GM13976 (cell line): Measurements from ENCODE around the gene BDP1.
"Not testable (repeated sequence)": the region's sequence is repeated elsewhere in the genome, so short reads cannot be mapped to it uniquely, and the experiment has no call there.

ENCODE experiments used
- DNase-seq: peaks from one replicate; pipeline ENCODE4 v3.0.0; 2012; ENCODE audit warnings: low spot score
- CTCF ChIP-seq: IDR thresholded peaks from 2 replicates; pipeline ENCODE4 v1.5.1; 2012; ENCODE audit warnings: borderline replicate concordance, mild to moderate bottlenecking; ENCODE audit not compliant: insufficient read depth; ENCODE audit errors: extremely low read depth, missing control alignments, control extremely low read depth
- in situ Hi-C: fragments of 300-500 bp; cut with MboI; formaldehyde crosslinking; loops from one replicate; pipeline ENCODE4 v1.12.0; 2022; ENCODE audit warnings: low sequenced_read_pairs, mixed read lengths, inconsistent platforms; ENCODE audit not compliant: unreplicated experiment

BDP1 gene

GRCh38 chr5:71576241-71576640 is 120.8 kb downstream of the BDP1 start:
- TF ChIP-seq CTCF: no peak
- DNase-seq: no peak
- in situ Hi-C loops: no loop called here

- in situ Hi-C loops, DNase-seq: not testable (repeated sequence)
Measured at GRCh38 chr5:71577839-71578238, 122.4 kb downstream of the BDP1 start.

- in situ Hi-C loops: no loop called here
- TF ChIP-seq CTCF: no peak
- no peak for DNase-seq
Measured at GRCh38 chr5:71582945-71583584, 127.6 kb downstream of the BDP1 start.

- no peak for TF ChIP-seq CTCF
- in situ Hi-C loops: no loop called here
- peak; percentile 24 for DNase-seq
Measured at GRCh38 chr5:71586052-71586940, 130.8 kb downstream of the BDP1 start.

- DNase-seq: peak; percentile 96
- in situ Hi-C loops: no loop called here
- TF ChIP-seq CTCF: no peak
Measured at GRCh38 chr5:71586941-71587765, 131.7 kb downstream of the BDP1 start, which contains the start of gene MCCC2. Gene MCCC2, plus strand, starts transcription at chr5:71587340. Its CDS starts 86 bp downstream, at chr5:71587426.

GRCh38 chr5:71587766-71588532 is 132.5 kb downstream of the BDP1 start:
- DNase-seq: peak; percentile 52
- no peak for TF ChIP-seq CTCF
- in situ Hi-C loops: no loop called here
